ENCODE results near the gene MYBPH. TPM values are rescaled to one million over a fixed set of nuclear protein-coding genes. Genes with fewer than 3 reads are reported as not detected.

Gene MYBPH
- total and polyA plus RNA-seq, 2 donors (not counting 3 experiments of a cell fraction or from before 2014, with no cell fraction given) = not detected

DNA sequence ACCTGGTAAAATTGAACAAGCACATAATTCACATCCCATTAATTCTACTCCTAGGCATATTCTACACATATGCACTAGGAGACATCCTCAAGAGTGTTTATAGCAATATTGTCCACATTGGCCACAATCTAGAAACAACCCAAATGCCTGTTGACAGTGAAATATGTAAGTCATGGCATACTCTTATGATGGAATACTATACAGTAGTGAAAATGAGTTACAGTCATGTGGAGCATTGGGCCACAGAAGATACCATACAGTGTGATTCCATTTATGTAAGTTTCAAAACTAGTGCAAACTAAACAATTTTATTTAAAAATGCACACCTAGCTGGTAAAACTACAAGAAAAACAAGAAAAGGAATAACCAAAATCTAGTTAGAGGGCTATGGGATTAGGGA lies 34.7 kb upstream of the MYBPH start:
- BruUV-seq (replicated peaks) = no TSS peak
- DNase-seq (ENCODE audit: low read depth, low spot score) (no peak), FAIRE-seq (no peak)
- Histone ChIP-seq H2AFZ (ENCODE audit: low read depth, low read length) (no peak overlapping the region), H3K4me1 (ENCODE audit: control insufficient read depth, extremely low read depth, insufficient read depth, low read length) (no peaks in the 10 kb centered on the region), H3K79me2 (ENCODE audit: control insufficient read depth, insufficient read depth, low read length) (no peaks in the 10 kb centered on the region), H3K9ac (replicated peaks; ENCODE audit: extremely low read depth, insufficient read depth, low read length) (no peak overlapping the region), H3K9me3 (replicated peaks; ENCODE audit: control insufficient read depth, insufficient read depth, low read length) (no peaks in the 10 kb centered on the region), H3K36me3 (ENCODE audit: control insufficient read depth in 2 of 2, extremely low read depth in 1 of 2, insufficient read depth in 2 of 2, low read length in 2 of 2) (no peaks in the 10 kb centered on the region), H3K4me2 (ENCODE audit: insufficient read depth, low read length) (no peak overlapping the region), H3K27me3 (ENCODE audit: control insufficient read depth in 2 of 2, insufficient read depth in 2 of 2, low read length in 2 of 2) (peaks cover 3 to 8% of the 10 kb centered on the region in 2 experiments), H3K4me3 (replicated peaks in 1 of 3; ENCODE audit: insufficient read depth in 1 of 3, low read depth in 1 of 3, low read length in 3 of 3) (no peak overlapping the region), H3K9me1 (replicated peaks; ENCODE audit: control insufficient read depth, extremely low read depth, insufficient read depth, low read length) (no peaks in the 10 kb centered on the region), H3K27ac (ENCODE audit: insufficient read depth, low read depth, low read length) (no peak overlapping the region), H4K20me1 (replicated peaks; ENCODE audit: control insufficient read depth, extremely low read depth, insufficient read depth, low read length) (no peaks in the 10 kb centered on the region)
- dilution Hi-C loops (cut with MboI; ENCODE audit: extremely low pct_ligation_motif_present, low sequenced_read_pairs) = no loop called here
- no peak for TF ChIP-seq POLR2AphosphoS5 (IDR thresholded peaks at IDR 0.05; ENCODE audit: insufficient read depth, low read depth, low read length)
- TF ChIP-seq, protein P1, sequence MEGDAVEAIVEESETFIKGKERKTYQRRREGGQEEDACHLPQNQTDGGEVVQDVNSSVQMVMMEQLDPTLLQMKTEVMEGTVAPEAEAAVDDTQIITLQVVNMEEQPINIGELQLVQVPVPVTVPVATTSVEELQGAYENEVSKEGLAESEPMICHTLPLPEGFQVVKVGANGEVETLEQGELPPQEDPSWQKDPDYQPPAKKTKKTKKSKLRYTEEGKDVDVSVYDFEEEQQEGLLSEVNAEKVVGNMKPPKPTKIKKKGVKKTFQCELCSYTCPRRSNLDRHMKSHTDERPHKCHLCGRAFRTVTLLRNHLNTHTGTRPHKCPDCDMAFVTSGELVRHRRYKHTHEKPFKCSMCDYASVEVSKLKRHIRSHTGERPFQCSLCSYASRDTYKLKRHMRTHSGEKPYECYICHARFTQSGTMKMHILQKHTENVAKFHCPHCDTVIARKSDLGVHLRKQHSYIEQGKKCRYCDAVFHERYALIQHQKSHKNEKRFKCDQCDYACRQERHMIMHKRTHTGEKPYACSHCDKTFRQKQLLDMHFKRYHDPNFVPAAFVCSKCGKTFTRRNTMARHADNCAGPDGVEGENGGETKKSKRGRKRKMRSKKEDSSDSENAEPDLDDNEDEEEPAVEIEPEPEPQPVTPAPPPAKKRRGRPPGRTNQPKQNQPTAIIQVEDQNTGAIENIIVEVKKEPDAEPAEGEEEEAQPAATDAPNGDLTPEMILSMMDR (IDR thresholded peaks at IDR 0.05; ENCODE audit: extremely low read depth in 1 of 2, insufficient read depth in 1 of 2, low read depth in 1 of 2, low read length in 2 of 2) = no peak
- no peak for TF ChIP-seq FOS (IDR thresholded peaks at IDR 0.05; ENCODE audit: borderline replicate concordance, insufficient read depth, low read length)
- no peak for TF ChIP-seq POLR2A (IDR thresholded peaks at IDR 0.05; ENCODE audit: low read depth, low read length)
- TF ChIP-seq JUN (IDR thresholded peaks at IDR 0.05; ENCODE audit: borderline replicate concordance, insufficient read depth, insufficient read length, low read depth) = no peak
- TF ChIP-seq MYC (IDR thresholded peaks at IDR 0.05; ENCODE audit: low read depth, low read length) = no peak
- no peak for TF ChIP-seq GATA2 (IDR thresholded peaks at IDR 0.05; ENCODE audit: insufficient read depth, insufficient read length, low read depth, low read length)
- TF ChIP-seq, protein P2, sequence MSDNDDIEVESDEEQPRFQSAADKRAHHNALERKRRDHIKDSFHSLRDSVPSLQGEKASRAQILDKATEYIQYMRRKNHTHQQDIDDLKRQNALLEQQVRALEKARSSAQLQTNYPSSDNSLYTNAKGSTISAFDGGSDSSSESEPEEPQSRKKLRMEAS (IDR thresholded peaks at IDR 0.05; ENCODE audit: insufficient read depth, insufficient read length) = no peak
- no peak for TF ChIP-seq EZH2 (IDR thresholded peaks at IDR 0.05; ENCODE audit: borderline replicate concordance, low read depth, low read length, severe bottlenecking)
- ChIA-PET POLR2A (no interaction called here), CTCF (interaction anchor here (3.4 to 8.7 kb wide), 2 partner anchors 93 to 168 kb away, joined by 16 to 363 read pairs; no protein-coding TSS in a partner anchor)
- intact Hi-C loops (cut with micrococcal nuclease) = no loop called here

Data from endothelial cell of umbilical vein (primary cell).